ENCODE measurements around the gene CFAP69. TPM values are rescaled to one million over a fixed set of nuclear protein-coding genes. Genes with fewer than 3 reads are reported as not detected.
A peak's percentile ranks its signal among the peaks of the same experiment; 100 is the strongest.
"Not testable (repeated sequence)": the region's sequence is repeated elsewhere in the genome, so short reads cannot be mapped to it uniquely, and the experiment has no call there.

The CFAP69 gene
- total RNA-seq, 1 experiment from 2014 or later: 3.9 TPM

DNA sequence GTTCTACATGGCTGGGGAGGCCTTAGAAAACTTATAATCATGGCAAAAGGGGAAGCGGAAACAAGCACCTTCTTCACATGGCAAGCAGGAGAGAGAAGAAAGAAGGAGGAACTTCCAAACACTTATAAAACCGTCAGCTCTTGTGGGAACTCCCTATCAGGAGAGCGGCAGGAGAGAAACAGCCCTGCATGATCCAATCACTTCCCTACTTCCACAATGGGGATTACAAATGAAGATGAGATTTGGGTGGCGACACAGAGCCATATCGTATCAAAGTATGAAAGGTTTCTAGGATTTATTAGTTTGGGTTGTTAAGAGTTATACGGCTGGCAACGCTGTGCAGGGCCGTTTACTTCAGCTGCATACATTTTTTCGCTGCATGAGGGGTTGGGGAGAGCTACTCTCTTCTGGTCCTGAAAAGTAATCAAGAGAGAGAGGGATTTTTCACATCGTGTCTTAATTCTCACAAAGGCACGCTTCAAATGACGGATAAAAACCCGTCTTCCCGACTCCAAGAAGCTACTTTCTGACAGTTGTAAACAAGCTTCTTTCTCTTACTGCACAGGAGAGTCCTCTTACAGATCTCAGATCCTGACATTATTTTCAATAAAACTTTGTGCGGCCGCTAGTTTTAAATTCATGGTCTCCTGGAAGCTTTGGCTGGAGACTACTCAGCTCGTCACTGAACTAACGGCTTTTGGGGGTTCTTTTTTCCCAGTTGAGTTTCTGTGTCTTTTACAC is 100.8 kb downstream of the CFAP69 start:
- DNase-seq (ENCODE audit: low read depth): peak; percentile 21

- DNase-seq (ENCODE audit: low read depth): peak; percentile 95
Measured at GRCh38 chr7:90346336-90347125, 101.6 kb downstream of the CFAP69 start, which contains the start of gene GTPBP10. GTPBP10 (plus strand) TSS chr7:90346716; CDS start chr7:90346742, 26 bp downstream.

- no peak for DNase-seq (ENCODE audit: low read depth)
Measured at GRCh38 chr7:90347759-90348158, 102.8 kb downstream of the CFAP69 start.

DNA sequence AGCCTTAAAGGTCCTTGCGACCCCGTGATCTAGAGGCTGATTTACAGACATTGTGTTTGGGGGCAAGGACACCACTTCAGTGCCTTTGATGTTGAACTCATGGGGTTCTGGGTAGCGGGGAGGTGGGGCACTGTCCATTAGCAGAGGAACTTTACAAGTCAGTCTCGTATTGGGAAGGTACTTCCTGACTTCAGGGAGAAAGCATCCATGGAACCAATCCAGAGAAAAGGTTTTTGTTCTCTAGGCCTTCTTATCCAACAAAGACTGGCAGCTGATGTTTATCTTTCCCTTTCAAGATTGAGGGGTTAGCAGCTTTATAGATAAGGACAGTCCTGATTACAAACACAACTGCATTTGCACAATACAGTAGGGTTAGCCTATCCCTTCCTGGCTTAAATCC is 104.3 kb downstream of the CFAP69 start:
- no peak for DNase-seq (ENCODE audit: low read depth)

- not testable (repeated sequence) for DNase-seq (ENCODE audit: low read depth)
Measured at GRCh38 chr7:90350032-90350431, 105.1 kb downstream of the CFAP69 start.

DNA sequence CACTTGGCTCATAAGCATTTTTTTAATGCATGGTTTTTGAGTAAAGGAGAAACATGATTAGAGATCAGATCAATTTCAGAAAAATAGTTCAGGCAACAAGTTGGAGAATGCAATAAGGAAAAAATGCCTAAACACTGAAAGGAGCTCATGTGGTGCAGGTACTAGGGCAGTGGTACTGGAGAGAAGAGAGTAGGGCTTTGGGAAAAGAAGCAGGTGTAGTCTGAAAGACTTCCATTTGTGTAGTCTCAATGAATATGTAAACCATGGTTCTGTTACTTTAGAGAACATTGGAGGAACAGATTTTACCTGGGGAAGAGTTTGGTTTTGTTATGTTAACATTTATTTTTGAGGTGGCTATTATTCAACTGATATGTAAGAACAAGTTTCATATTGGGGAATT is 107.0 kb downstream of the CFAP69 start:
- no peak for DNase-seq (ENCODE audit: low read depth)

Other genes starting within 250 kb of the CFAP69 start
- gene STEAP1, start 90.7 kb upstream of the CFAP69 start, total RNA-seq (2014; rRNA removed; shearing (Covaris generic)): 24.9 and 28.5 TPM in 2 replicates
- 4.9 and 5.2 TPM in 2 replicates for gene STEAP2, start 33.4 kb upstream of the CFAP69 start, total RNA-seq (2014; rRNA removed; shearing (Covaris generic))
- not detected in 2 replicates for gene FAM237B, start 76.1 kb downstream of the CFAP69 start, total RNA-seq (2014; rRNA removed; shearing (Covaris generic))
- 13.7 and 52.5 TPM in 2 replicates for gene GTPBP10, start 101.5 kb downstream of the CFAP69 start, total RNA-seq (2014; rRNA removed; shearing (Covaris generic))
- 22.5 and 23.3 TPM in 2 replicates for gene CLDN12, start 158.3 kb downstream of the CFAP69 start, total RNA-seq (2014; rRNA removed; shearing (Covaris generic))
- not detected in 2 replicates for gene PTTG1IP2, start 224.5 kb downstream of the CFAP69 start, total RNA-seq (2014; rRNA removed; shearing (Covaris generic))